Endothelial cell of umbilical vein (primary cell): ENCODE results near the gene CXCR2.

Experiments used
- EZH2 ChIP-seq: IDR thresholded peaks from 2 replicates; pipeline ENCODE4 v1.6.1; 2012; ENCODE audit warnings: borderline replicate concordance, low read depth, mild to moderate bottlenecking, moderate library complexity, low read length, inconsistent platforms; ENCODE audit not compliant: severe bottlenecking
- MAX ChIP-seq: IDR thresholded peaks from 2 replicates; pipeline ENCODE4 v1.6.1; 2011; ENCODE audit not compliant: insufficient read depth, insufficient read length
- MYC ChIP-seq: IDR thresholded peaks from one replicate; pipeline ENCODE4 v1.6.1; 2011; ENCODE audit warnings: mild to moderate bottlenecking, low read depth, low read length
- POLR2A ChIP-seq: IDR thresholded peaks from 2 replicates; pipeline ENCODE4 v1.6.1; 2012; ENCODE audit warnings: low read depth, mild to moderate bottlenecking, control low read depth, low read length
- POLR2AphosphoS5 ChIP-seq: IDR thresholded peaks from 2 replicates; pipeline ENCODE4 v1.6.1; 2012; ENCODE audit warnings: low read depth, mild to moderate bottlenecking, control low read depth, low read length, moderate library complexity; ENCODE audit not compliant: insufficient read depth
- TF ChIP-seq, protein P1 (sequence below), 2 donors: IDR thresholded peaks; 1 replicate in 1 of 2; 2 replicates in 1 of 2; pipeline ENCODE4 v1.5.1; 2011; ENCODE audit warnings: low read length in 2 of 2, mild to moderate bottlenecking in 2 of 2, moderate library complexity in 2 of 2, control low read depth in 1 of 2, inconsistent platforms in 1 of 2, low read depth in 1 of 2; ENCODE audit not compliant: insufficient read depth in 1 of 2; ENCODE audit errors: extremely low read depth in 1 of 2

DNA sequence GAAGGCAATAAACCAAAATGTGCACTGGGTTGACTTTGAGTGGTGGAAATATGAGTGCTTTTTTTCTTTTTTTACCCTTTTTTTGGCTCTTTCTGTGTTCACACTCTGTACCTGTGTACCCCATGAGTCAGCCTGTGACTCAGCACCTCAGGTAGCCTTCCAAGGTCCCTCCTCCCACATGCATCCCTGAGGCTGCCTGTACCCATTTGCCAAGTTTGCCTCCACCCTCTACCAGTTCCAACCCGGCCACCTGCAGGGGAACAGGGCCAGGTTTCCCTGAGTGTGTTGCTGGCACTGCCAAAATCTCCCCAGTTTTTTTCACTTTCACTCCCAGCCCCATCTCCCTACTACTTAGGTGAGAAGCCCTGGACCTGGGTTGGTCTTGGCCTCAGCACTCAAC is 26.9 kb downstream of the CXCR2 start:
- TF ChIP-seq, protein P1, sequence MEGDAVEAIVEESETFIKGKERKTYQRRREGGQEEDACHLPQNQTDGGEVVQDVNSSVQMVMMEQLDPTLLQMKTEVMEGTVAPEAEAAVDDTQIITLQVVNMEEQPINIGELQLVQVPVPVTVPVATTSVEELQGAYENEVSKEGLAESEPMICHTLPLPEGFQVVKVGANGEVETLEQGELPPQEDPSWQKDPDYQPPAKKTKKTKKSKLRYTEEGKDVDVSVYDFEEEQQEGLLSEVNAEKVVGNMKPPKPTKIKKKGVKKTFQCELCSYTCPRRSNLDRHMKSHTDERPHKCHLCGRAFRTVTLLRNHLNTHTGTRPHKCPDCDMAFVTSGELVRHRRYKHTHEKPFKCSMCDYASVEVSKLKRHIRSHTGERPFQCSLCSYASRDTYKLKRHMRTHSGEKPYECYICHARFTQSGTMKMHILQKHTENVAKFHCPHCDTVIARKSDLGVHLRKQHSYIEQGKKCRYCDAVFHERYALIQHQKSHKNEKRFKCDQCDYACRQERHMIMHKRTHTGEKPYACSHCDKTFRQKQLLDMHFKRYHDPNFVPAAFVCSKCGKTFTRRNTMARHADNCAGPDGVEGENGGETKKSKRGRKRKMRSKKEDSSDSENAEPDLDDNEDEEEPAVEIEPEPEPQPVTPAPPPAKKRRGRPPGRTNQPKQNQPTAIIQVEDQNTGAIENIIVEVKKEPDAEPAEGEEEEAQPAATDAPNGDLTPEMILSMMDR (IDR thresholded peaks at IDR 0.05; ENCODE audit: extremely low read depth in 1 of 2, insufficient read depth in 1 of 2, low read depth in 1 of 2, low read length in 2 of 2) = no peak
- TF ChIP-seq POLR2A = no peak
- TF ChIP-seq MAX = no peak
- no peak for TF ChIP-seq POLR2AphosphoS5
- TF ChIP-seq EZH2 = no peak
- TF ChIP-seq MYC = no peak
